SU-DHL-6 (cell line): ENCODE measurements around the gene RPTOR.

Experiments
- H2AFZ ChIP-seq: fragments of 200-600 bp; sonication (generic); 2 replicates; pipeline ENCODE4 v1.6.1; 2014; ENCODE audit warnings: low read depth, mild to moderate bottlenecking, moderate library complexity, mixed read lengths, antibody characterized with exemption, low read length; ENCODE audit not compliant: severe bottlenecking
- H3F3A ChIP-seq: fragments of 200-600 bp; shearing (Covaris generic); 2 replicates; pipeline ENCODE4 v1.6.0; 2016; ENCODE audit warnings: antibody characterized with exemption, mild to moderate bottlenecking; ENCODE audit not compliant: insufficient read depth
- H3K27ac ChIP-seq: fragments of 200-600 bp; sonication (generic); 2 replicates; pipeline ENCODE4 v1.5.1; 2016; ENCODE audit warnings: low read depth, mild to moderate bottlenecking, low read length, moderate library complexity, mixed read lengths
- H3K27me3 ChIP-seq: fragments of 200-600 bp; sonication (generic), shearing (Covaris generic); 2 replicates; pipeline ENCODE4 v1.6.0; 2014; ENCODE audit warnings: mild to moderate bottlenecking, low read length
- H3K36me3 ChIP-seq: fragments of 200-600 bp; sonication (generic); 2 replicates; pipeline ENCODE4 v1.6.1; 2014; ENCODE audit warnings: mild to moderate bottlenecking, low read length, mixed read lengths
- H3K4me2 ChIP-seq: fragments of 300-600, 200-600 bp; shearing (Covaris generic), sonication (generic); 2 replicates; pipeline ENCODE4 v1.6.0; 2014; ENCODE audit warnings: low read length, low read depth, mild to moderate bottlenecking; ENCODE audit not compliant: poor library complexity, severe bottlenecking
- H3K4me3 ChIP-seq: fragments of 200-600 bp; sonication (generic); 2 replicates; pipeline ENCODE4 v1.5.1; 2014; ENCODE audit warnings: antibody characterized with exemption, low read length, mild to moderate bottlenecking, mixed read lengths; ENCODE audit not compliant: insufficient read depth, poor library complexity, severe bottlenecking
- H3K79me2 ChIP-seq: fragments of 200-600 bp; sonication (generic); 2 replicates; pipeline ENCODE4 v1.6.1; 2014; ENCODE audit warnings: mild to moderate bottlenecking, low read length, moderate library complexity; ENCODE audit not compliant: insufficient read depth
- H3K9ac ChIP-seq: fragments of 200-600 bp; sonication (generic); 2 replicates; pipeline ENCODE4 v1.7.0; 2014; ENCODE audit warnings: mild to moderate bottlenecking, low read length
- H3K9me2 ChIP-seq: fragments of 200-600 bp; sonication (generic); replicated peaks from 2 replicates; pipeline ENCODE4 v1.6.1; 2014; ENCODE audit warnings: low read length; ENCODE audit not compliant: insufficient read depth
- H3K9me3 ChIP-seq: fragments of 200-600 bp; sonication (generic); 2 replicates; pipeline ENCODE4 v1.6.1; 2014; ENCODE audit warnings: low read length, mixed read lengths; ENCODE audit not compliant: insufficient read depth
- H4K20me1 ChIP-seq: fragments of 200-600 bp; sonication (generic); 2 replicates; pipeline ENCODE4 v1.6.1; 2014; ENCODE audit warnings: low read depth, mild to moderate bottlenecking, antibody characterized with exemption, low read length, moderate library complexity, mixed read lengths
- EZH2phosphoT487 ChIP-seq: fragments of 200-600 bp; sonication (generic), shearing (Covaris generic); conservative IDR thresholded peaks from 2 replicates; pipeline ENCODE4 v1.6.1; 2018; ENCODE audit warnings: mild to moderate bottlenecking, antibody characterized with exemption, low read length, moderate library complexity, mixed read lengths
- TF ChIP-seq, protein P1 (sequence below): fragments of 200-600 bp; sonication (generic); IDR thresholded peaks from one replicate; pipeline ENCODE4 v1.5.1; 2017; ENCODE audit warnings: antibody characterized with exemption, mild to moderate bottlenecking, low read length, moderate library complexity; ENCODE audit not compliant: insufficient read depth, poor library complexity, severe bottlenecking

Gene RPTOR

DNA sequence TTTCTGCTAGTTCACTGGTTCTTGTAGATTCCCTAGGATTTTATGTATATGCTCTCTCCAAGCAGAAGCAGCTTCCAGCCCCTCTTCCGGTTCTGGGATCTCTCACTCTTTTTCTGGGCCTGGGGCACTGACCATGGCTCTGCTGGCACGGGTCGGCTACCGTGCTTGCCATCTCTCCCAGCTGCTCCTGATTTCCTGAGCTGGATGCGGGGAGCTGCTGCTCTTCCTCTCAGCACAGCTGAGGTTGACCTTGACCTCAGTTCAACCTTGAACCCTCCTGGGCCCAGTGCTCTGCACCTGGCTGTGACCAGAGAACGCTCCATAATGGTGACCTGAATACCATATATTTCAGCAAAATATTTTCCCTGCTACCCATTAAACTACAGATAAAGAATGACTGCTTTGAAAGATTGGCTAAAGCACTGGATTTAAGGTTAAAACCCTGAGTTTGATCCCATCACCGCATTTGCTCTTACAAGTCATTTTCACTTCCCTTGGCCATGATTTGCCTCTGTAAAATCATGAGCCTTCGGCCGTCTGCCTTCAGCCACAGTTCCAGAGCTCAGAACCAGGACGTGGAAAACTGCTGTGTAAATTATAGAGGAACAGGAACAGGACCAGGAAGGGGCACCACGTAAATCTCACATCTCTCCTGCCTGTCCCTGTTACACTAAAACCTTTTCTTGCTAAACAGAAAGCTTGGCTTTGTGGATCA lies 316.2 kb downstream of the RPTOR start:
- Histone ChIP-seq H3K36me3 (no peaks in the 10 kb centered on the region), H4K20me1 (no peaks in the 10 kb centered on the region), H3K4me3 (no peak overlapping the region), H3K79me2 (no peaks in the 10 kb centered on the region), H3K27ac (no peak overlapping the region), H3K9me2 (no peaks in the 10 kb centered on the region), H3F3A (no peaks in the 10 kb centered on the region), H3K4me2 (no peak overlapping the region), H3K9me3 (no peaks in the 10 kb centered on the region), H3K9ac (no peak overlapping the region), H2AFZ (no peak overlapping the region), H3K27me3 (no peaks in the 10 kb centered on the region)
- TF ChIP-seq EZH2phosphoT487, result no peak
- TF ChIP-seq, protein P1, sequence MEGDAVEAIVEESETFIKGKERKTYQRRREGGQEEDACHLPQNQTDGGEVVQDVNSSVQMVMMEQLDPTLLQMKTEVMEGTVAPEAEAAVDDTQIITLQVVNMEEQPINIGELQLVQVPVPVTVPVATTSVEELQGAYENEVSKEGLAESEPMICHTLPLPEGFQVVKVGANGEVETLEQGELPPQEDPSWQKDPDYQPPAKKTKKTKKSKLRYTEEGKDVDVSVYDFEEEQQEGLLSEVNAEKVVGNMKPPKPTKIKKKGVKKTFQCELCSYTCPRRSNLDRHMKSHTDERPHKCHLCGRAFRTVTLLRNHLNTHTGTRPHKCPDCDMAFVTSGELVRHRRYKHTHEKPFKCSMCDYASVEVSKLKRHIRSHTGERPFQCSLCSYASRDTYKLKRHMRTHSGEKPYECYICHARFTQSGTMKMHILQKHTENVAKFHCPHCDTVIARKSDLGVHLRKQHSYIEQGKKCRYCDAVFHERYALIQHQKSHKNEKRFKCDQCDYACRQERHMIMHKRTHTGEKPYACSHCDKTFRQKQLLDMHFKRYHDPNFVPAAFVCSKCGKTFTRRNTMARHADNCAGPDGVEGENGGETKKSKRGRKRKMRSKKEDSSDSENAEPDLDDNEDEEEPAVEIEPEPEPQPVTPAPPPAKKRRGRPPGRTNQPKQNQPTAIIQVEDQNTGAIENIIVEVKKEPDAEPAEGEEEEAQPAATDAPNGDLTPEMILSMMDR, result no peak

DNA sequence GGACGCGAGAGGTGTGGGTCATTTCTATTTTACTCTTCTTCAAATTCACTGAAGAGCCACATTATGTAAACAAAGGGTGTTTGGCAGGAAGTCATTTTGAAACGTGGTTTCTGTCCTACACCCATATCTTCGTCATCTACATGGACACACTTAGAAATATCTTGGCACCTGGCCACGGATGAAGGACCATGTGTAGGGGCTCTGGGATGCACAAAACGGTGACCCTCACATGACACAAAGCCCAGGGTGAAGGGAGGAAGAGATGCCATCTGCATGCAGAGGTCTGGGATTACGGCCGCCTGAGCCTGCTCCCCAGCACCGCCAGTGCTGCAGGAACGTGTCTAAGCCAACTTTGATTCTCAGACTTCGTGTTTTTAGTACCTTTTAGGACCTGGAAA lies 316.8 kb downstream of the RPTOR start:
- no peak for TF ChIP-seq EZH2phosphoT487
- TF ChIP-seq, protein P1, result no peak
- H3K9me2 ChIP-seq, result no peaks in the 10 kb centered on the region
- H4K20me1 ChIP-seq, result no peaks in the 10 kb centered on the region
- H3K4me3 ChIP-seq, result no peak overlapping the region
- H2AFZ ChIP-seq, result no peak overlapping the region
- no peak overlapping the region for H3K4me2 ChIP-seq
- no peak overlapping the region for H3K27ac ChIP-seq
- no peaks in the 10 kb centered on the region for H3K27me3 ChIP-seq
- H3K36me3 ChIP-seq, result no peaks in the 10 kb centered on the region
- H3K79me2 ChIP-seq, result no peaks in the 10 kb centered on the region
- no peaks in the 10 kb centered on the region for H3F3A ChIP-seq
- H3K9ac ChIP-seq, result no peak overlapping the region
- H3K9me3 ChIP-seq, result no peaks in the 10 kb centered on the region

DNA sequence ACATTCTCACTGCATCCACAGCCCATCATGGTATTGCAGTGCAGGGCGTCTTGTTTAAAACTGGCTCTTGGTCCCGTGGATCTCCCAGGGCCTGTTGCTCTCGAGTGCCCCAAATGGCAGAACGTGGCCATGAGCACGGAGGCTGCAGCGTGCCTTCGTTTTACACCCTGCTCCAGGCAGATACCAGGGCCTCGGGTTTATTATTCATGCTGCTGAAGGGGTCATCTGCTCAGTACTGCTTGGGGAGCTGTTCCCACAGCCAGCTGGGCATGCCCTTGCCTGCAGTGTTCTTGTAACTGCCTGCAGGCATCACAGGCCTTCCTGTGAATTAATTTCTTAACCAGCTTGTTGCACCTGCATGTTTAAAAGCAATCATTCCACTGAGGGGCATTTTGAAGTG lies 317.3 kb downstream of the RPTOR start:
- Histone ChIP-seq H3K9me2 (no peaks in the 10 kb centered on the region), H3F3A (no peaks in the 10 kb centered on the region), H3K27ac (no peak overlapping the region), H2AFZ (no peak overlapping the region), H3K4me3 (no peak overlapping the region), H3K9ac (no peak overlapping the region), H3K27me3 (no peaks in the 10 kb centered on the region), H3K36me3 (no peaks in the 10 kb centered on the region), H4K20me1 (no peaks in the 10 kb centered on the region), H3K9me3 (no peaks in the 10 kb centered on the region), H3K4me2 (no peak overlapping the region), H3K79me2 (no peaks in the 10 kb centered on the region)
- no peak for TF ChIP-seq EZH2phosphoT487
- TF ChIP-seq, protein P1, result peak; percentile 16
